H1 (cell line): ENCODE results near the gene RNF166. TPM values are rescaled to one million over a fixed set of nuclear protein-coding genes. Genes with fewer than 3 reads are reported as not detected.

Experiments used
- ASH2L ChIP-seq: fragments of 200-600, 300-600 bp; sonication (generic); IDR thresholded peaks from one replicate; pipeline ENCODE4 v1.7.1; 2017; ENCODE audit warnings: low read length
- HDAC2 ChIP-seq, 2 experiments: fragments of 300-600 bp in 1 of 2; sonication (generic) in 1 of 2; IDR thresholded peaks; 2 replicates each; pipeline ENCODE4 v1.6.1; 2011 to 2012; ENCODE audit warnings: low read depth in 2 of 2, low read length in 2 of 2, mild to moderate bottlenecking in 2 of 2, moderate library complexity in 2 of 2, borderline replicate concordance in 1 of 2, inconsistent platforms in 1 of 2
- HDAC6 ChIP-seq: IDR thresholded peaks from one replicate; pipeline ENCODE4 v1.7.1; 2012; ENCODE audit warnings: low read depth, mild to moderate bottlenecking, inconsistent platforms, low read length, moderate library complexity
- KDM4A ChIP-seq: IDR thresholded peaks from one replicate; pipeline ENCODE4 v1.7.1; 2012; ENCODE audit warnings: low read depth, mild to moderate bottlenecking, moderate library complexity, low read length, inconsistent platforms; ENCODE audit not compliant: severe bottlenecking
- KDM5A ChIP-seq: fragments of 200-600 bp; IDR thresholded peaks from 2 replicates; pipeline ENCODE4 v1.7.1; 2012; ENCODE audit warnings: mild to moderate bottlenecking, low read length, inconsistent platforms, mixed read lengths
- POLR2A ChIP-seq, 2 experiments: IDR thresholded peaks; 1 replicate in 1 of 2; 2 replicates in 1 of 2; pipeline ENCODE4 v1.6.1; 2011; ENCODE audit warnings: low read depth in 2 of 2, low read length in 2 of 2, mild to moderate bottlenecking in 2 of 2; ENCODE audit errors: control extremely low read depth in 1 of 2
- SAP30 ChIP-seq: fragments of 300-600 bp; sonication (generic); IDR thresholded peaks from 2 replicates; pipeline ENCODE4 v1.7.1; 2012; ENCODE audit warnings: low read length, moderate library complexity, mild to moderate bottlenecking, inconsistent platforms; ENCODE audit not compliant: insufficient read depth, insufficient replicate concordance
- SIRT6 ChIP-seq: IDR thresholded peaks from one replicate; pipeline ENCODE4 v1.7.1; 2012; ENCODE audit warnings: low read length, inconsistent platforms
- SP1 ChIP-seq: IDR thresholded peaks from 2 replicates; pipeline ENCODE4 v1.6.1; 2011; ENCODE audit warnings: low read depth, low read length
- TAF1 ChIP-seq: IDR thresholded peaks from 2 replicates; pipeline ENCODE4 v1.6.1; 2011; ENCODE audit warnings: mild to moderate bottlenecking, low read depth, low read length
- YY1 ChIP-seq: IDR thresholded peaks from 2 replicates; pipeline ENCODE4 v1.6.1; 2011; ENCODE audit warnings: low read depth, mild to moderate bottlenecking, low read length
- polyA plus RNA-seq, 7 experiments: library from polyadenylated mRNA; depleted of rRNA in 3 of 7; stranded (reverse) in 5 of 7; unstranded in 2 of 7; fragments of >200 nt in 5 of 7; fragments of 200-250 nt in 2 of 7; gene quantifications; 1 replicate in 5 of 7; 2 replicates in 1 of 7; 4 replicates in 1 of 7; pipeline versions ENCODE4 v1.2.1 to v1.2.3, GENCODE V29; 2011 to 2013; ENCODE audit warnings: missing spikeins in 2 of 7, mixed read lengths in 2 of 7
- total RNA-seq: library from RNA; stranded (reverse); fragmentation: NEBNext Ultra II Directional; extraction: Animal tissue kit (Norgen Biotek cat#: 25700); gene quantifications from 2 replicates; pipeline ENCODE4 v1.2.1, GENCODE V29; 2021
- TF ChIP-seq, protein P1 (sequence below): IDR thresholded peaks from 2 replicates; pipeline ENCODE4 v1.6.1; 2011; ENCODE audit warnings: low read depth, mild to moderate bottlenecking, low read length; ENCODE audit not compliant: insufficient read depth
- TF ChIP-seq, protein P2 (sequence below): IDR thresholded peaks from 2 replicates; pipeline ENCODE4 v1.6.1; 2012; ENCODE audit warnings: low read length, inconsistent platforms

The RNF166 gene
- total and polyA plus RNA-seq, 2 of the 8 experiments (the other 6 are each of a cell fraction or from before 2014, with no cell fraction given), result 29.8 to 31.2 TPM

GRCh38 chr16:88686439-88687253 is 19.6 kb downstream of the RNF166 start, which contains the start of gene SNAI3 (continued):
- TF ChIP-seq ASH2L (peak; percentile 32), SIRT6 (no peak), POLR2A (IDR thresholded peaks at IDR 0.05; ENCODE audit: control extremely low read depth in 1 of 2, low read depth in 2 of 2, low read length in 2 of 2) (peak in 1 of 2 experiments; percentile 19; a peak in 1 of 3 replicates), KDM4A (peak; percentile 51), KDM5A (no peak), YY1 (no peak), HDAC2 (IDR thresholded peaks at IDR 0.05; ENCODE audit: borderline replicate concordance in 1 of 2, low read depth in 2 of 2, low read length in 2 of 2) (no peak), SP1 (no peak), TAF1 (no peak), SAP30 (no peak), HDAC6 (no peak)
- TF ChIP-seq, protein P1, sequence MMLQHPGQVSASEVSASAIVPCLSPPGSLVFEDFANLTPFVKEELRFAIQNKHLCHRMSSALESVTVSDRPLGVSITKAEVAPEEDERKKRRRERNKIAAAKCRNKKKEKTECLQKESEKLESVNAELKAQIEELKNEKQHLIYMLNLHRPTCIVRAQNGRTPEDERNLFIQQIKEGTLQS, result no peak
- TF ChIP-seq, protein P2, sequence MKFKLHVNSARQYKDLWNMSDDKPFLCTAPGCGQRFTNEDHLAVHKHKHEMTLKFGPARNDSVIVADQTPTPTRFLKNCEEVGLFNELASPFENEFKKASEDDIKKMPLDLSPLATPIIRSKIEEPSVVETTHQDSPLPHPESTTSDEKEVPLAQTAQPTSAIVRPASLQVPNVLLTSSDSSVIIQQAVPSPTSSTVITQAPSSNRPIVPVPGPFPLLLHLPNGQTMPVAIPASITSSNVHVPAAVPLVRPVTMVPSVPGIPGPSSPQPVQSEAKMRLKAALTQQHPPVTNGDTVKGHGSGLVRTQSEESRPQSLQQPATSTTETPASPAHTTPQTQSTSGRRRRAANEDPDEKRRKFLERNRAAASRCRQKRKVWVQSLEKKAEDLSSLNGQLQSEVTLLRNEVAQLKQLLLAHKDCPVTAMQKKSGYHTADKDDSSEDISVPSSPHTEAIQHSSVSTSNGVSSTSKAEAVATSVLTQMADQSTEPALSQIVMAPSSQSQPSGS, result no peak
